Gastroesophageal sphincter (tissue), 4 donors: ENCODE results near the gene DMD. TPM values are rescaled to one million over a fixed set of nuclear protein-coding genes. Genes with fewer than 3 reads are reported as not detected.

Experiments used
- ATAC-seq: fragments of 150-250 bp; one replicate; pipeline ENCODE4 v1.9.1; 2016; ENCODE audit warnings: mild to moderate bottlenecking, moderate library complexity
- H3K27ac ChIP-seq, 4 donors: fragments of 200-600 bp; sonication (generic) in 3 of 4; 1 replicate in 3 of 4; 2 replicates in 1 of 4; pipeline ENCODE4 v1.5.1; 2016 to 2019
- H3K27me3 ChIP-seq: fragments of 200-600 bp; sonication (generic); one replicate; pipeline ENCODE4 v1.5.1; 2019
- H3K36me3 ChIP-seq, 2 donors: fragments of 200-600 bp; sonication (generic); one replicate each; pipeline ENCODE4 v1.5.1; 2019; ENCODE audit warnings: control low read depth in 1 of 2
- H3K4me1 ChIP-seq, 3 donors: fragments of 200-600 bp; sonication (generic); 1 replicate in 2 of 3; 2 replicates in 1 of 3; pipeline ENCODE4 v1.5.1; 2016 to 2019; ENCODE audit warnings: control low read depth in 2 of 3
- H3K4me3 ChIP-seq, 2 donors: fragments of 200-600 bp; sonication (generic); one replicate each; pipeline ENCODE4 v1.5.1; 2019; ENCODE audit warnings: mild to moderate bottlenecking in 1 of 2, moderate library complexity in 1 of 2
- H3K9me3 ChIP-seq, 3 donors: fragments of 200-600 bp; sonication (generic); one replicate each; pipeline ENCODE4 v1.5.1; 2017 to 2019; ENCODE audit warnings: control low read depth in 2 of 3
- CTCF ChIP-seq, 4 experiments: fragments of 200-600 bp in 2 of 4; fragments of 450-650 bp in 2 of 4; sonication (generic) in 1 of 4; IDR thresholded peaks; one replicate each; pipeline ENCODE4 v1.5.1; 2017 to 2019; ENCODE audit warnings: antibody characterized with exemption in 4 of 4, mild to moderate bottlenecking in 2 of 4, moderate library complexity in 2 of 4
- EP300 ChIP-seq: sonication (generic); formaldehyde crosslinking; IDR thresholded peaks from one replicate; pipeline ENCODE4 v1.6.1; 2017; ENCODE audit warnings: antibody characterized with exemption, mild to moderate bottlenecking
- POLR2A ChIP-seq, 2 donors: fragments of 450-650 bp; IDR thresholded peaks; one replicate each; pipeline ENCODE4 v1.6.1; 2017; ENCODE audit warnings: antibody characterized with exemption in 2 of 2, mild to moderate bottlenecking in 2 of 2, moderate library complexity in 1 of 2
- POLR2AphosphoS5 ChIP-seq: sonication (generic); formaldehyde crosslinking; IDR thresholded peaks from one replicate; pipeline ENCODE4 v1.6.1; 2017; ENCODE audit warnings: antibody characterized with exemption
- WGBS, 2 donors: methylation state at CpG; one replicate each; pipeline ENCODE4 v1.1.5; 2018; ENCODE audit warnings: low coverage in 1 of 2; 5-methylcytosine and 5-hydroxymethylcytosine counted together
- total RNA-seq, 4 donors: library from RNA; depleted of rRNA; stranded (reverse); fragments of >200 nt; gene quantifications; one replicate each; pipeline ENCODE4 v1.1.0, GENCODE V29; 2016

Gene DMD
- total RNA-seq, 4 donors from 2014 or later, result 111 to 225 (median 183) TPM

DNA sequence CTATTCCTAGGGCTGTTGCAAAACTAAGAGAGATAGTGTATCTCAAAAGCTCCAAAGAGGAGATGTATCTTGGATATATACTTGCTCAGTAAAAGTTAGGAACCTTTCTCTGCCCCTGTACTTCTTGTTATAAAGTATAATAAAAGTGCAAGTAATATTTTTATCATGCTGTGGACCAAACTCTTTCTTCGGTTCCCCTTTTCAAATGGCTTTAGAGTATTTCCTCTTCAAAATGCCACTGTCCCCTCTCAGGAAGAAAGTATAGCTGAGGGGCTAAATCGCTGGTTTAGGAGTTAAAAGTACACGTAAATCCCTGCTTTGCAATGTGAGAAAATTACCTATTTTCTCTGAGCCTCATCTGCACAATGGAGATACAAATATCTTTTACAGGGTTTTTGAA is 1970.4 kb downstream of the DMD start:
- Histone ChIP-seq H3K4me3 (no peak overlapping the region), H3K27me3 (no peaks in the 10 kb centered on the region), H3K36me3 (no peaks in the 10 kb centered on the region), H3K27ac (no peak overlapping the region), H3K4me1 (no peaks in the 10 kb centered on the region), H3K9me3 (no peaks in the 10 kb centered on the region)
- ATAC-seq, result no peak
- 83 to 84% methylated on average over 2 to 3 of the region's 3 CpGs for WGBS, 2 donors
- no peak for TF ChIP-seq POLR2AphosphoS5
- no peak for TF ChIP-seq CTCF (IDR thresholded peaks at IDR 0.05)
- no peak for TF ChIP-seq POLR2A (IDR thresholded peaks at IDR 0.05)
- no peak for TF ChIP-seq EP300

DNA sequence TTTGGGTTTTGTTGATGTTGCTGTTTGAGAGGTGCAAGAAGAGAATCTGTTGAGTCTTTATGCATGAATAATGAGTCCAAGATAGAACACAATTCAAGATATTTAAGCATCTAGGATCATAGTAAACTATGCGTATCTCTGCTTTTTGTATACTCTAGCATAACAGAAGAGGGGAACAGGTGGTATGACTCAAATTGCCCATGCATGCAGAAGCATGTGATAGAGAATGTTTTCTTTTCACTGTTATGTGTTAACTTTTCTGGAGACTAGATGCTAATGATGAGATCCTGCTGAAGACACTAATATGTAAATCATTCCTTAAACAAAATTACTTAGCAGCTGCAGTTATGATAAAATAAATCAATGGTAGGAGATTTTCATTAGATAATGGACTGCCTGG is 1974.2 kb downstream of the DMD start:
- H3K4me1 ChIP-seq, result no peaks in the 10 kb centered on the region
- no peaks in the 10 kb centered on the region for H3K9me3 ChIP-seq
- no peak overlapping the region for H3K27ac ChIP-seq
- no peak for ATAC-seq
- H3K4me3 ChIP-seq, result no peak overlapping the region
- no peaks in the 10 kb centered on the region for H3K27me3 ChIP-seq
- 83 to 89% methylated on average over 1 of the region's 1 CpG for WGBS, 2 donors
- no peaks in the 10 kb centered on the region for H3K36me3 ChIP-seq
- TF ChIP-seq CTCF (IDR thresholded peaks at IDR 0.05) (no peak), POLR2A (IDR thresholded peaks at IDR 0.05) (no peak), POLR2AphosphoS5 (no peak), EP300 (no peak)

DNA sequence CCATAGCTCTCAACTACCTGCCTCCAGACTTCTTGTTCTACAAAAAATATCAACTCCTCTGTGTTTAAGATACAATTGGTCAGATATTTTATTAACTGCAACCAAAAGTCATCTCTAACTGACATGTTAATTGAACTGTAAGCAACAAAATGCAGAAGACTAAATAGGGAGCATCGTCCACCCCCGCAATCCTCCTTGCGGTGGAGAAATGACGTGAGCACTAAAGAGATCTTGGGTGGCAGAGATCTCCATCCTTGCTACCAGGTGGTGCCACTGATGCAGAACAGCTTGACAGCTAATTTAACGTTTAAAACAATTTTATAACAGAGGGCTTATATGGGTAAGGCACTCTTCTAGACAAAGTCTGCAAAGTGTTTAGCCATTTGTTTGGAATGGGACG is 1975.1 kb downstream of the DMD start:
- 25 to 68% methylated on average over 2 to 6 of the region's 6 CpGs for WGBS, 2 donors

GRCh38 chrX:31233941-31234496 is 1977.3 kb downstream of the DMD start:
- WGBS, 2 donors, result 45 to 83% methylated on average over 3 to 4 of the region's 4 CpGs

More for the DNA sequence above, 1975.1 kb downstream of the DMD start:
- Histone ChIP-seq H3K9me3 (no peaks in the 10 kb centered on the region), H3K27me3 (no peaks in the 10 kb centered on the region), H3K4me3 (no peak overlapping the region), H3K4me1 (no peaks in the 10 kb centered on the region), H3K27ac (no peak overlapping the region), H3K36me3 (no peaks in the 10 kb centered on the region)
- TF ChIP-seq CTCF (IDR thresholded peaks at IDR 0.05), result no peak
- TF ChIP-seq POLR2AphosphoS5, result no peak
- no peak for TF ChIP-seq POLR2A (IDR thresholded peaks at IDR 0.05)
- TF ChIP-seq EP300, result no peak
- no peak for ATAC-seq

More at GRCh38 chrX:31233941-31234496, 1977.3 kb downstream of the DMD start:
- Histone ChIP-seq H3K27me3 (no peaks in the 10 kb centered on the region), H3K4me1 (no peaks in the 10 kb centered on the region), H3K9me3 (no peaks in the 10 kb centered on the region), H3K27ac (no peak overlapping the region), H3K4me3 (no peak overlapping the region), H3K36me3 (no peaks in the 10 kb centered on the region)
- no peak for ATAC-seq
- no peak for TF ChIP-seq EP300
- TF ChIP-seq POLR2AphosphoS5, result no peak
- no peak for TF ChIP-seq POLR2A (IDR thresholded peaks at IDR 0.05)
- TF ChIP-seq CTCF (IDR thresholded peaks at IDR 0.05), result no peak
